Activated naive CD8-positive, alpha-beta T cell treated with anti-CD3 and anti-CD28 coated beads, Interleukin-2, amount 50 U/mL, for 24 hours (primary cell): ENCODE results near the gene PRKAR1A.
A peak's percentile ranks its signal among the peaks of the same experiment; 100 is the strongest.
"Not testable (repeated sequence)": the region's sequence is repeated elsewhere in the genome, so short reads cannot be mapped to it uniquely, and the experiment has no call there.

Source experiments
- ATAC-seq: fragments of 150-1000 bp; cut with Tn5 transposase; one replicate; pipeline ENCODE4 v1.10.0; 2021
- DNase-seq: peaks from one replicate; pipeline ENCODE4 v3.0.0; 2021
- H3K27ac Mint-ChIP-seq: one replicate; pipeline ENCODE4 v1.8.0; 2021; ENCODE audit warnings: mild to moderate bottlenecking, mixed read lengths
- H3K27me3 Mint-ChIP-seq: one replicate; pipeline ENCODE4 v1.8.0; 2021; ENCODE audit warnings: mixed read lengths
- H3K36me3 Mint-ChIP-seq: one replicate; pipeline ENCODE4 v1.8.0; 2021; ENCODE audit warnings: low read depth, mixed read lengths
- H3K4me1 Mint-ChIP-seq: one replicate; pipeline ENCODE4 v1.8.0; 2021; ENCODE audit warnings: mixed read lengths
- H3K4me3 Mint-ChIP-seq: one replicate; pipeline ENCODE4 v1.8.0; 2021; ENCODE audit warnings: mild to moderate bottlenecking, moderate library complexity, mixed read lengths
- H3K9me3 Mint-ChIP-seq: one replicate; pipeline ENCODE4 v1.8.0; 2021; ENCODE audit warnings: mixed read lengths

Gene PRKAR1A

GRCh38 chr17:68518063-68518815, 6.0 kb downstream of the PRKAR1A start:
- Mint-ChIP-seq H3K9me3 (no peaks in the 10 kb centered on the region), H3K4me3 (no peak overlapping the region), H3K27me3 (no peaks in the 10 kb centered on the region), H3K4me1 (peaks cover 53% of the 10 kb centered on the region), H3K36me3 (peaks cover 62% of the 10 kb centered on the region), H3K27ac (no peak overlapping the region)
- no peak for ATAC-seq
- DNase-seq: no peak

- peaks cover 44% of the 10 kb centered on the region for H3K4me1 Mint-ChIP-seq
- not testable (repeated sequence) for H3K27me3 Mint-ChIP-seq, H3K9me3 Mint-ChIP-seq, ATAC-seq, H3K4me3 Mint-ChIP-seq, H3K27ac Mint-ChIP-seq, DNase-seq
- peaks cover 65% of the 10 kb centered on the region for H3K36me3 Mint-ChIP-seq
These were observed 6.8 kb downstream of the PRKAR1A start for GRCh38 chr17:68519051-68519450.

GRCh38 chr17:68519911-68520310, 7.7 kb downstream of the PRKAR1A start:
- Mint-ChIP-seq H3K36me3 (peaks cover 67% of the 10 kb centered on the region), H3K9me3 (no peaks in the 10 kb centered on the region), H3K27ac (no peak overlapping the region), H3K4me1 (peaks cover 36% of the 10 kb centered on the region), H3K4me3 (no peak overlapping the region), H3K27me3 (no peaks in the 10 kb centered on the region)
- DNase-seq (no peak), ATAC-seq (no peak)

GRCh38 chr17:68522266-68522665, 10.0 kb downstream of the PRKAR1A start:
- Mint-ChIP-seq H3K27ac (peak overlapping the region; percentile 33), H3K4me3 (no peak overlapping the region), H3K4me1 (peaks cover 19% of the 10 kb centered on the region), H3K9me3 (no peaks in the 10 kb centered on the region), H3K27me3 (no peaks in the 10 kb centered on the region), H3K36me3 (peaks cover 65% of the 10 kb centered on the region)
- ATAC-seq (no peak), DNase-seq (no peak)

GRCh38 chr17:68526548-68526947, 14.3 kb downstream of the PRKAR1A start:
- no peak overlapping the region for H3K4me3 Mint-ChIP-seq
- DNase-seq (no peak), ATAC-seq (no peak)
- no peak overlapping the region for H3K27ac Mint-ChIP-seq
- H3K27me3 Mint-ChIP-seq: no peaks in the 10 kb centered on the region
- no peaks in the 10 kb centered on the region for H3K9me3 Mint-ChIP-seq
- H3K4me1 Mint-ChIP-seq: peaks cover 5% of the 10 kb centered on the region
- H3K36me3 Mint-ChIP-seq: peaks cover 72% of the 10 kb centered on the region

GRCh38 chr17:68527314-68527713, 15.1 kb downstream of the PRKAR1A start:
- DNase-seq: no peak
- H3K9me3 Mint-ChIP-seq: no peaks in the 10 kb centered on the region
- H3K27ac Mint-ChIP-seq: no peak overlapping the region
- H3K4me1 Mint-ChIP-seq: peaks cover 5% of the 10 kb centered on the region
- no peak for ATAC-seq
- no peak overlapping the region for H3K4me3 Mint-ChIP-seq
- H3K27me3 Mint-ChIP-seq: no peaks in the 10 kb centered on the region
- H3K36me3 Mint-ChIP-seq: peaks cover 72% of the 10 kb centered on the region

- peaks cover 5% of the 10 kb centered on the region for H3K4me1 Mint-ChIP-seq
- ATAC-seq (no peak), DNase-seq (no peak)
- no peaks in the 10 kb centered on the region for H3K27me3 Mint-ChIP-seq
- peaks cover 53% of the 10 kb centered on the region for H3K36me3 Mint-ChIP-seq
- no peaks in the 10 kb centered on the region for H3K9me3 Mint-ChIP-seq
- no peak overlapping the region for H3K4me3 Mint-ChIP-seq
- no peak overlapping the region for H3K27ac Mint-ChIP-seq
These were observed 19.0 kb downstream of the PRKAR1A start for GRCh38 chr17:68531252-68531651.

GRCh38 chr17:68532826-68533225, 20.6 kb downstream of the PRKAR1A start:
- H3K4me3 Mint-ChIP-seq: no peak overlapping the region
- ATAC-seq: no peak
- peaks cover 5% of the 10 kb centered on the region for H3K4me1 Mint-ChIP-seq
- no peak for DNase-seq
- no peaks in the 10 kb centered on the region for H3K27me3 Mint-ChIP-seq
- no peak overlapping the region for H3K27ac Mint-ChIP-seq
- peaks cover 41% of the 10 kb centered on the region for H3K36me3 Mint-ChIP-seq
- no peaks in the 10 kb centered on the region for H3K9me3 Mint-ChIP-seq

GRCh38 chr17:68533887-68534694, 21.9 kb downstream of the PRKAR1A start:
- no peak for ATAC-seq
- H3K9me3 Mint-ChIP-seq: no peaks in the 10 kb centered on the region
- DNase-seq: no peak
- H3K4me1 Mint-ChIP-seq: peaks cover 5% of the 10 kb centered on the region
- peaks cover 32% of the 10 kb centered on the region for H3K36me3 Mint-ChIP-seq
- no peak overlapping the region for H3K4me3 Mint-ChIP-seq
- H3K27ac Mint-ChIP-seq: peak overlapping the region; percentile 17
- no peaks in the 10 kb centered on the region for H3K27me3 Mint-ChIP-seq

- DNase-seq: no peak
- H3K36me3 Mint-ChIP-seq: peaks cover 27% of the 10 kb centered on the region
- no peaks in the 10 kb centered on the region for H3K27me3 Mint-ChIP-seq
- H3K27ac Mint-ChIP-seq: peak overlapping the region; percentile 17
- no peak overlapping the region for H3K4me3 Mint-ChIP-seq
- peaks cover 5% of the 10 kb centered on the region for H3K4me1 Mint-ChIP-seq
- no peaks in the 10 kb centered on the region for H3K9me3 Mint-ChIP-seq
- no peak for ATAC-seq
These were observed 22.5 kb downstream of the PRKAR1A start for GRCh38 chr17:68534695-68535088.

- Mint-ChIP-seq H3K4me1 (peaks cover 5% of the 10 kb centered on the region), H3K27ac (no peak overlapping the region), H3K27me3 (no peaks in the 10 kb centered on the region), H3K4me3 (no peak overlapping the region), H3K36me3 (peaks cover 22% of the 10 kb centered on the region), H3K9me3 (no peaks in the 10 kb centered on the region)
- ATAC-seq (no peak), DNase-seq (no peak)
These were observed 23.7 kb downstream of the PRKAR1A start for GRCh38 chr17:68535922-68536321.

GRCh38 chr17:68539548-68540467, 27.6 kb downstream of the PRKAR1A start:
- H3K9me3 Mint-ChIP-seq: no peaks in the 10 kb centered on the region
- peaks cover 12% of the 10 kb centered on the region for H3K36me3 Mint-ChIP-seq
- ATAC-seq: no peak
- H3K4me1 Mint-ChIP-seq: peaks cover 2% of the 10 kb centered on the region
- H3K27ac Mint-ChIP-seq: no peak overlapping the region
- no peaks in the 10 kb centered on the region for H3K27me3 Mint-ChIP-seq
- no peak overlapping the region for H3K4me3 Mint-ChIP-seq
- no peak for DNase-seq

GRCh38 chr17:68540981-68541380, 28.8 kb downstream of the PRKAR1A start:
- H3K27ac Mint-ChIP-seq: no peak overlapping the region
- DNase-seq: no peak
- no peaks in the 10 kb centered on the region for H3K27me3 Mint-ChIP-seq
- peaks cover 6% of the 10 kb centered on the region for H3K36me3 Mint-ChIP-seq
- no peak overlapping the region for H3K4me3 Mint-ChIP-seq
- no peaks in the 10 kb centered on the region for H3K4me1 Mint-ChIP-seq
- no peak for ATAC-seq
- no peaks in the 10 kb centered on the region for H3K9me3 Mint-ChIP-seq

GRCh38 chr17:68541816-68542215, 29.6 kb downstream of the PRKAR1A start:
- ATAC-seq (peak; percentile 20), DNase-seq (no peak)
- Mint-ChIP-seq H3K4me3 (no peak overlapping the region), H3K36me3 (peaks cover 6% of the 10 kb centered on the region), H3K27me3 (no peaks in the 10 kb centered on the region), H3K4me1 (no peaks in the 10 kb centered on the region), H3K27ac (no peak overlapping the region), H3K9me3 (no peaks in the 10 kb centered on the region)
